C4-2B (cell line): ENCODE measurements around the gene TFDP1.

Experiments used
- ZFX ChIP-seq: fragments of 450-650 bp; IDR thresholded peaks from 2 replicates; pipeline ENCODE4 v1.6.1; 2017
- TF ChIP-seq, protein P1 (sequence below): fragments of 450-650 bp; conservative IDR thresholded peaks from 2 replicates; pipeline ENCODE4 v1.5.1; 2017; ENCODE audit warnings: mild to moderate bottlenecking

DNA sequence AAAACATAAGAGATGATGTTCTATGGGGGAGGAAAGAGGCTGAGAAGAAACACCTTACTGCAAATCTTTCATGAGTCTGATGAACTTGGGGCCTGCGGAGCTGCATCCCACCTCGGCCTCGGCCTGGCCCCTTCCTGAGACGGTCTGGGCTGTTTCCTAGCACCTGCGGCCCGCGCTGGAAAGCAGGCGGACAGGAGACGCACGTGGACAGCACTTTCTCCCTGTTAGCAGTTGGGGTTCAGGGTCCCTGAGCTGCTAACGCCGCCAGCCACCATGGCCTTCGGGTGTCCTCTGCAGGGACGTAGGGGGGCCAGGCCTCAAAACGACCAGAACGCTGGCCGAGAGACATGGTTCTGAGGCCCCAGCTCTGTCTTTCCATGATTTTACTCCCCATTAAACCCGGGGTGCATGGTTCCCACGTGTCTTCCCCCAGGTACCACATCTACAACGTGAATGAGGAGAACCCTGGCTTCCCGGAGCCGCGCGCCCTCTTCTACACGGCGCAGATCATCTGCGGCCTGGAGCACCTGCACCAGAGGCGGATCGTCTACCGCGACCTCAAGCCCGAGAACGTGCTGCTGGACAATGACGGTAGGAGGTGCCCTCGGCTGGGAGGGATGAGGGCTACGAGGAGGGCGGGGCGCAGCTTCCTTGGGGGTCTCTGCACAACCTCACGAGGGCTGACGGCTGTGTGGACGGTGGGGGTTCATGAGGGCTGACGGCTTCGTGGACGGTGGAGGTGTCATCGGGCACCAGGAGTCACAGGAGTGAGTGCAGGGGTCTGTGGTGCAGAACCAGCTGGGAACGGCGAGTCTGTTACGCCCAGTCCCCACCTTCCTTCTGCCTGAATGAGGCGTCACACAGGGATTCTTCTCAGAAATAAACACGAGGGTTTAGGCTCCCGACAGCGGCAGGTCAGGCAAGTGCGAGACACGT, 86.8 kb downstream of the TFDP1 start:
- TF ChIP-seq, protein P1, sequence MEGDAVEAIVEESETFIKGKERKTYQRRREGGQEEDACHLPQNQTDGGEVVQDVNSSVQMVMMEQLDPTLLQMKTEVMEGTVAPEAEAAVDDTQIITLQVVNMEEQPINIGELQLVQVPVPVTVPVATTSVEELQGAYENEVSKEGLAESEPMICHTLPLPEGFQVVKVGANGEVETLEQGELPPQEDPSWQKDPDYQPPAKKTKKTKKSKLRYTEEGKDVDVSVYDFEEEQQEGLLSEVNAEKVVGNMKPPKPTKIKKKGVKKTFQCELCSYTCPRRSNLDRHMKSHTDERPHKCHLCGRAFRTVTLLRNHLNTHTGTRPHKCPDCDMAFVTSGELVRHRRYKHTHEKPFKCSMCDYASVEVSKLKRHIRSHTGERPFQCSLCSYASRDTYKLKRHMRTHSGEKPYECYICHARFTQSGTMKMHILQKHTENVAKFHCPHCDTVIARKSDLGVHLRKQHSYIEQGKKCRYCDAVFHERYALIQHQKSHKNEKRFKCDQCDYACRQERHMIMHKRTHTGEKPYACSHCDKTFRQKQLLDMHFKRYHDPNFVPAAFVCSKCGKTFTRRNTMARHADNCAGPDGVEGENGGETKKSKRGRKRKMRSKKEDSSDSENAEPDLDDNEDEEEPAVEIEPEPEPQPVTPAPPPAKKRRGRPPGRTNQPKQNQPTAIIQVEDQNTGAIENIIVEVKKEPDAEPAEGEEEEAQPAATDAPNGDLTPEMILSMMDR, result no peak
- TF ChIP-seq ZFX, result no peak
